Mesendoderm (in vitro differentiated cells): ENCODE results near the gene PPP1R12A.
A peak's percentile ranks its signal among the peaks of the same experiment; 100 is the strongest.

Source experiments
- DNase-seq: peaks from one replicate; pipeline ENCODE4 v3.0.0; 2013
- H2AK5ac ChIP-seq: 2 replicates; pipeline ENCODE4 v1.6.1; 2013; ENCODE audit warnings: low read length, inconsistent platforms
- H2BK120ac ChIP-seq: 2 replicates; pipeline ENCODE4 v1.6.1; 2013; ENCODE audit warnings: low read depth, mild to moderate bottlenecking, low read length, moderate library complexity, mixed read lengths
- H2BK15ac ChIP-seq: replicated peaks from 2 replicates; pipeline ENCODE4 v1.6.1; 2013; ENCODE audit warnings: low read depth, mild to moderate bottlenecking, moderate library complexity
- H2BK5ac ChIP-seq: 2 replicates; pipeline ENCODE4 v1.6.1; 2013; ENCODE audit warnings: low read length, inconsistent platforms
- H3K18ac ChIP-seq: 2 replicates; pipeline ENCODE4 v1.6.1; 2013; ENCODE audit warnings: mild to moderate bottlenecking, low read length, mixed read lengths
- H3K23ac ChIP-seq: one replicate; pipeline ENCODE4 v1.6.1; 2013; ENCODE audit warnings: low read length
- H3K27ac ChIP-seq: 2 replicates; pipeline ENCODE4 v1.5.1; 2013; ENCODE audit warnings: low read depth, mild to moderate bottlenecking, inconsistent platforms, low read length, moderate library complexity
- H3K27me3 ChIP-seq: 2 replicates; pipeline ENCODE4 v1.6.1; 2013; ENCODE audit warnings: low read length, control low read depth, mild to moderate bottlenecking, inconsistent platforms; ENCODE audit not compliant: insufficient read depth, poor library complexity
- H3K36me3 ChIP-seq: 2 replicates; pipeline ENCODE4 v1.6.1; 2013; ENCODE audit warnings: low read length, inconsistent platforms; ENCODE audit not compliant: control insufficient read depth, insufficient read depth
- H3K4ac ChIP-seq: one replicate; pipeline ENCODE4 v1.6.1; 2013; ENCODE audit warnings: low read depth, mild to moderate bottlenecking, low read length, moderate library complexity
- H3K4me1 ChIP-seq: 2 replicates; pipeline ENCODE4 v1.6.1; 2013; ENCODE audit warnings: low read depth, low read length, inconsistent platforms; ENCODE audit not compliant: control insufficient read depth
- H3K4me2 ChIP-seq: 2 replicates; pipeline ENCODE4 v1.6.1; 2013; ENCODE audit warnings: low read length
- H3K4me3 ChIP-seq: 2 replicates; pipeline ENCODE4 v1.5.1; 2013; ENCODE audit warnings: mild to moderate bottlenecking, low read length
- H3K56ac ChIP-seq: one replicate; pipeline ENCODE4 v1.6.1; 2013; ENCODE audit warnings: low read length
- H3K79me1 ChIP-seq: 2 replicates; pipeline ENCODE4 v1.6.1; 2013; ENCODE audit warnings: low read length, inconsistent platforms
- H3K79me2 ChIP-seq: 2 replicates; pipeline ENCODE4 v1.6.1; 2013; ENCODE audit warnings: mild to moderate bottlenecking, low read length; ENCODE audit not compliant: control insufficient read depth, insufficient read depth
- H3K9ac ChIP-seq: 2 replicates; pipeline ENCODE4 v1.6.1; 2013; ENCODE audit warnings: low read length, inconsistent platforms
- H4K5ac ChIP-seq: one replicate; pipeline ENCODE4 v1.6.1; 2013; ENCODE audit warnings: low read length
- H4K8ac ChIP-seq: one replicate; pipeline ENCODE4 v1.6.1; 2013; ENCODE audit warnings: low read depth, mild to moderate bottlenecking, control low read depth, low read length, moderate library complexity
- WGBS: extraction: QIAGEN DNeasy Blood & Tissue Kit; methylation state at CpG from one replicate; pipeline ENCODE4 v1.1.7; 2013; ENCODE audit warnings: low lambda C conversion rate, missing lambda C conversion rate; ENCODE audit not compliant: insufficient coverage; ENCODE audit errors: extremely low coverage; 5-methylcytosine and 5-hydroxymethylcytosine counted together

Gene PPP1R12A

GRCh38 chr12:79844693-79845092 lies 90.2 kb downstream of the PPP1R12A start:
- Histone ChIP-seq H2AK5ac (no peak overlapping the region), H3K79me2 (peaks cover 4% of the 10 kb centered on the region), H3K4me2 (no peak overlapping the region), H4K8ac (no peak overlapping the region), H3K4me3 (no peak overlapping the region), H3K4me1 (no peaks in the 10 kb centered on the region), H3K36me3 (no peaks in the 10 kb centered on the region), H3K79me1 (peaks cover 2% of the 10 kb centered on the region), H2BK120ac (no peak overlapping the region), H3K18ac (no peak overlapping the region), H3K4ac (no peak overlapping the region), H3K56ac (no peak overlapping the region), H3K23ac (no peak overlapping the region), H2BK15ac (no peak overlapping the region), H3K9ac (no peak overlapping the region), H4K5ac (no peak overlapping the region), H2BK5ac (no peak overlapping the region), H3K27me3 (no peaks in the 10 kb centered on the region), H3K27ac (peak overlapping the region; percentile 22)
- peak; percentile 99 for DNase-seq

- Histone ChIP-seq H3K4me2 (no peak overlapping the region), H3K23ac (no peak overlapping the region), H3K4ac (no peak overlapping the region), H3K79me2 (peaks cover 1% of the 10 kb centered on the region), H2BK120ac (no peak overlapping the region), H3K36me3 (no peaks in the 10 kb centered on the region), H3K18ac (no peak overlapping the region), H4K5ac (no peak overlapping the region), H3K9ac (no peak overlapping the region), H3K4me1 (no peaks in the 10 kb centered on the region), H2BK15ac (no peak overlapping the region), H3K27me3 (no peaks in the 10 kb centered on the region), H3K4me3 (no peak overlapping the region), H3K56ac (no peak overlapping the region), H2AK5ac (no peak overlapping the region), H3K27ac (peak overlapping the region; percentile 44), H3K79me1 (peaks cover 6% of the 10 kb centered on the region), H2BK5ac (no peak overlapping the region), H4K8ac (no peak overlapping the region)
- 100% methylated on average over 1 of the region's 3 CpGs for WGBS
- no peak for DNase-seq
Measured at GRCh38 chr12:79843978-79844377, 90.9 kb downstream of the PPP1R12A start.

DNA sequence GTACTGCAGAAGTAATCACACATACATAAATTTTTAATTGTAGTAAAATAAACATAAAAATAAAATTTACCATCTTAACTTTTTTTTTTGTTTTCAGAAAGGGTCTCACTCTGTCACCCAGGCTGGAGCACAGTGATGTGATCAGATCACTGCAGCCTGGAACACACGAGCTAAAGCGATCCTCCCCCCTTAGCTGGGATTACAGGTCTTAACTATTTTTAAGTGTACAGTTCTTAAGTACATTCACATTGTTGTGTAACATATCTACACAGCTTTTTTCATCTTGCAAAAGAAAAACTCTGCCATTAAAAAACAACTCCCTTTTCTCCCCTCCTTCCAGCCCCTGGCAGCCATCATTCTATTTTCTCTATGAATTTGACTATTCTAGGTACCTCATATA lies 92.3 kb downstream of the PPP1R12A start:
- Histone ChIP-seq H4K8ac (no peak overlapping the region), H4K5ac (no peak overlapping the region), H3K18ac (no peak overlapping the region), H3K27ac (no peak overlapping the region), H3K4me3 (no peak overlapping the region), H3K4ac (no peak overlapping the region), H3K27me3 (no peaks in the 10 kb centered on the region), H3K9ac (no peak overlapping the region), H3K4me2 (no peak overlapping the region), H3K36me3 (no peaks in the 10 kb centered on the region), H2AK5ac (no peak overlapping the region), H3K4me1 (no peaks in the 10 kb centered on the region), H3K79me1 (peaks cover 6% of the 10 kb centered on the region), H3K79me2 (peaks cover 1% of the 10 kb centered on the region), H2BK5ac (no peak overlapping the region), H2BK15ac (no peak overlapping the region), H3K23ac (no peak overlapping the region), H2BK120ac (no peak overlapping the region), H3K56ac (no peak overlapping the region)
- no CpG with 5 or more reads among the region's 2 CpGs for WGBS
- DNase-seq = no peak

DNA sequence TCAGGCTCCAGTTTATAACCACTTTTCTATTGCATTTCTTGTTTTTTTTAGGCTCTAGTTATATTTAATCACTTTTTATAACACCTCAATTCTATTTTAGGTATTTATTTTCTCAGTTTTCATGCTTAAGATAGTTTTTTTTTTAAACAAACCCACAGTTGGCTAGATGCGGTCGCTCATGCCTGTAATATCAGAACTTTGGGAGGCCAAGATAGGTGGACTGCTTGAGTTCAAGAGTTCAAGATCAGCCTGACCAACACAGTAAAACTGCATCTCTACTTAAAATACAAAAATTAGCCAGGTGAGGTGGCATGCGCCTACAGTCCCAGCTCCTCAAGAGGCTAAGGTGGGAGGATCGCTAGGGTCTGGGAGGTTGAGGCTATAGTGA lies 93.0 kb downstream of the PPP1R12A start:
- no CpG with 5 or more reads among the region's 4 CpGs for WGBS
- H4K5ac ChIP-seq = no peak overlapping the region
- peak overlapping the region; percentile 39 for H3K56ac ChIP-seq
- H3K4ac ChIP-seq = no peak overlapping the region
- no peak overlapping the region for H3K4me3 ChIP-seq
- H3K36me3 ChIP-seq = no peaks in the 10 kb centered on the region
- H3K79me2 ChIP-seq = peaks cover 1% of the 10 kb centered on the region
- H3K4me2 ChIP-seq = no peak overlapping the region
- no peak overlapping the region for H3K18ac ChIP-seq
- DNase-seq = no peak
- no peaks in the 10 kb centered on the region for H3K4me1 ChIP-seq
- no peak overlapping the region for H2AK5ac ChIP-seq
- H2BK5ac ChIP-seq = no peak overlapping the region
- H2BK15ac ChIP-seq = no peak overlapping the region
- H3K27me3 ChIP-seq = no peaks in the 10 kb centered on the region
- no peak overlapping the region for H3K9ac ChIP-seq
- no peak overlapping the region for H3K27ac ChIP-seq
- peaks cover 6% of the 10 kb centered on the region for H3K79me1 ChIP-seq
- no peak overlapping the region for H3K23ac ChIP-seq
- H4K8ac ChIP-seq = no peak overlapping the region
- no peak overlapping the region for H2BK120ac ChIP-seq

DNA sequence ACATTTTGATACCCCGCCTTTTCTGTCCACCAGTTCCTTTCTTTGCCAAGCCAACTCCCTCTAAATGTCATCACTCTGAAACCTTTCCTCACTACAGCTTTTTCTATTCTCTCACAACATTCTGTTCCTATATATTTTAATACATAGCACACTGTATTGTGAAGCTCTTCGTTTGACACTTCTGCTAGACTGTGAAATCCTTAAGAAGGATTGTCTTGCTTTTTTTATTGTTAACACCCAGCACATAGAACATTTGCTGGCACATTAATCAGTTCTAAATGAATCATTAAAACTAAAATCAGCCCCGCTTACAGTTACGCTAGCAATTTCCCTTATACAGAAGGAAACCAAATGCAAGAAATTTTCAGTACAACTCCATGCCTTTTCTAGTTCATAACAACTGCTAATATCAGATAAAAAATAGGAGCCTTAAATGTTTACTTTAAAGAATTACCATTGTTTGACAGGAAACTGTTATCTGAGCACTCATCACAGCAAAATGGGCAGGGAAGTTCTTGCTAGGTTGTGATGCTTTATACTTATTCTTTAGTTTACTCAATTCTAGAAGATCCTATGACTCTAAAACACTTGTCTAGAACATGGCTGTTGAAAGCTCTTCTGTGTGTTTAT lies 93.5 kb downstream of the PPP1R12A start:
- Histone ChIP-seq H3K27ac (no peak overlapping the region), H3K18ac (no peak overlapping the region), H2BK120ac (no peak overlapping the region), H3K4me1 (no peaks in the 10 kb centered on the region), H4K8ac (no peak overlapping the region), H2BK5ac (no peak overlapping the region), H3K23ac (no peak overlapping the region), H3K4me2 (no peak overlapping the region), H3K79me2 (peaks cover 1% of the 10 kb centered on the region), H3K4me3 (no peak overlapping the region), H3K27me3 (no peaks in the 10 kb centered on the region), H3K79me1 (peaks cover 6% of the 10 kb centered on the region), H2BK15ac (no peak overlapping the region), H3K56ac (no peak overlapping the region), H3K9ac (no peak overlapping the region), H3K4ac (no peak overlapping the region), H2AK5ac (no peak overlapping the region), H4K5ac (no peak overlapping the region), H3K36me3 (no peaks in the 10 kb centered on the region)
- no CpG with 5 or more reads among the region's 4 CpGs for WGBS
- DNase-seq = no peak

DNA sequence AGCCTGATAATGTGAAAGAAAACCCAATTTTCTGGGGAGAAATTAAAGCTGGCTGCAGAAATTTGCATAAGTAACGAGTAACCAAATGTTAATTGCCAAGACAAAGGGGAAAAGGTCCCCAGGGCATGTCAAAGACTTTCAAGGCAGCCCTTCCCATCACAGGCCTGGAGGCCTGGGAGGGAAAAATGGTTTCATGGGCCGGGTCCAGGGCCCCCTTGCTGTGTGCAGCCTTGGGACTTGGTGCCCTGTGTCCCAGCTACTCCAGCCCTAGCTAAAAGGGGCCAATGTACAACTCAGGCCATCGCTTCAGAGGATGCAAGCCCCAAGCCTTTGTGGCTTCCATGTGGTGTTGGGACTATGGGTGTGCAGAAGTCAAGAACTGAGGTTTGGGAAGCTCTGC lies 96.5 kb downstream of the PPP1R12A start:
- H2BK15ac ChIP-seq = no peak overlapping the region
- no peaks in the 10 kb centered on the region for H3K36me3 ChIP-seq
- H2AK5ac ChIP-seq = no peak overlapping the region
- H3K18ac ChIP-seq = no peak overlapping the region
- no peaks in the 10 kb centered on the region for H3K4me1 ChIP-seq
- WGBS = no CpG with 5 or more reads among the region's 3 CpGs
- no peak overlapping the region for H3K23ac ChIP-seq
- H3K9ac ChIP-seq = no peak overlapping the region
- H3K79me2 ChIP-seq = peaks cover 1% of the 10 kb centered on the region
- no peak overlapping the region for H2BK120ac ChIP-seq
- no peak overlapping the region for H3K56ac ChIP-seq
- no peak overlapping the region for H3K4me2 ChIP-seq
- no peak overlapping the region for H2BK5ac ChIP-seq
- no peak overlapping the region for H3K4me3 ChIP-seq
- no peak overlapping the region for H4K8ac ChIP-seq
- H3K27ac ChIP-seq = no peak overlapping the region
- H3K79me1 ChIP-seq = peaks cover 8% of the 10 kb centered on the region
- no peak for DNase-seq
- no peaks in the 10 kb centered on the region for H3K27me3 ChIP-seq
- no peak overlapping the region for H3K4ac ChIP-seq
- H4K5ac ChIP-seq = no peak overlapping the region
